Embryonic facial prominence (tissue), 1 donor: ENCODE measurements around the gene DET1.
A peak's percentile ranks its signal among the peaks of the same experiment; 100 is the strongest.

Source experiments
- DNase-seq: peaks from one replicate; pipeline ENCODE4 v3.0.0-alpha.2; 2016; ENCODE audit errors: extremely low spot score

The DET1 gene

GRCh38 chr15:88467073-88467934, 79.2 kb downstream of the DET1 start, which contains the start of the genes MRPL46 and MRPS11:
TSS of gene MRPL46 (minus strand) at chr15:88467388. CDS start at chr15:88467377, 11 bp downstream.
TSS of gene MRPS11 (plus strand) at chr15:88467708. CDS start at chr15:88467718, 10 bp downstream.
- peak; percentile 88 for DNase-seq

GRCh38 chr15:88465633-88466224, 80.8 kb downstream of the DET1 start:
- DNase-seq = no peak

- no peak for DNase-seq
Observed at GRCh38 chr15:88463870-88464532, 82.5 kb downstream of the DET1 start.
